GM21576 (cell line): Measurements from ENCODE around the gene LMOD1.
"Not testable (repeated sequence)": the region's sequence is repeated elsewhere in the genome, so short reads cannot be mapped to it uniquely, and the experiment has no call there.

Experiments used
- ATAC-seq: cut with Tn5 transposase; IDR thresholded peaks from one replicate; pipeline ENCODE4 v1.9.1; 2021; ENCODE audit warnings: mild to moderate bottlenecking, moderate library complexity; ENCODE audit not compliant: unreplicated experiment

LMOD1 gene

GRCh38 chr1:201949491-201949890 is 3.1 kb upstream of the LMOD1 start:
- ATAC-seq = no peak

- no peak for ATAC-seq
These were observed 1.3 kb upstream of the LMOD1 start for GRCh38 chr1:201947697-201948008.

GRCh38 chr1:201945863-201946223 is 505 bp downstream of the LMOD1 start:
- ATAC-seq = no peak

- no peak for ATAC-seq
These were observed 1.2 kb downstream of the LMOD1 start for GRCh38 chr1:201945157-201945556.

- no peak for ATAC-seq
These were observed 1.7 kb downstream of the LMOD1 start for GRCh38 chr1:201944639-201945038.

GRCh38 chr1:201944002-201944401 is 2.3 kb downstream of the LMOD1 start:
- no peak for ATAC-seq

GRCh38 chr1:201942129-201942495 is 4.2 kb downstream of the LMOD1 start:
- no peak for ATAC-seq

GRCh38 chr1:201941420-201942128 is 4.8 kb downstream of the LMOD1 start:
- no peak for ATAC-seq

- ATAC-seq = not testable (repeated sequence)
These were observed 6.0 kb downstream of the LMOD1 start for GRCh38 chr1:201940316-201940715.

GRCh38 chr1:201939574-201939973 is 6.8 kb downstream of the LMOD1 start:
- ATAC-seq = no peak

- ATAC-seq = no peak
These were observed 7.2 kb downstream of the LMOD1 start for GRCh38 chr1:201939148-201939547.

GRCh38 chr1:201938440-201939035 is 7.8 kb downstream of the LMOD1 start:
- ATAC-seq = no peak

- ATAC-seq = no peak
These were observed 8.6 kb downstream of the LMOD1 start for GRCh38 chr1:201937624-201938213.

GRCh38 chr1:201933840-201934430 is 12.4 kb downstream of the LMOD1 start:
- no peak for ATAC-seq

- no peak for ATAC-seq
These were observed 15.5 kb downstream of the LMOD1 start for GRCh38 chr1:201930803-201931202.

GRCh38 chr1:201930137-201930536 is 16.2 kb downstream of the LMOD1 start:
- no peak for ATAC-seq

GRCh38 chr1:201928266-201928665 is 18.1 kb downstream of the LMOD1 start:
- ATAC-seq = no peak

GRCh38 chr1:201925981-201926645 is 20.2 kb downstream of the LMOD1 start:
- no peak for ATAC-seq

- ATAC-seq = no peak
These were observed 21.1 kb downstream of the LMOD1 start for GRCh38 chr1:201925301-201925567.

- ATAC-seq = no peak
These were observed 24.3 kb downstream of the LMOD1 start for GRCh38 chr1:201921952-201922558.

GRCh38 chr1:201918343-201918742 is 28.0 kb downstream of the LMOD1 start:
- no peak for ATAC-seq
